Fibroblast of skin of abdomen (primary cell): ENCODE results near the gene PSENEN.
"Not testable (repeated sequence)": the region's sequence is repeated elsewhere in the genome, so short reads cannot be mapped to it uniquely, and the experiment has no call there.

ENCODE experiments used
- DNase-seq: peaks from one replicate; pipeline ENCODE4 v3.0.0-alpha.2; 2013

The PSENEN gene

GRCh38 chr19:35718345-35719041, 27.0 kb upstream of the PSENEN start:
- no peak for DNase-seq

- DNase-seq, result no peak
Measured at GRCh38 chr19:35719402-35720162, 25.9 kb upstream of the PSENEN start.

- DNase-seq, result no peak
Measured at GRCh38 chr19:35720163-35720524, 25.3 kb upstream of the PSENEN start.

- no peak for DNase-seq
Measured at GRCh38 chr19:35720648-35721047, 24.8 kb upstream of the PSENEN start.

GRCh38 chr19:35721374-35721773, 24.1 kb upstream of the PSENEN start:
- no peak for DNase-seq

- no peak for DNase-seq
Measured at GRCh38 chr19:35722461-35722860, 23.0 kb upstream of the PSENEN start.

GRCh38 chr19:35722897-35723296, 22.6 kb upstream of the PSENEN start:
- DNase-seq, result no peak

GRCh38 chr19:35723671-35724070, 21.8 kb upstream of the PSENEN start:
- no peak for DNase-seq

GRCh38 chr19:35724132-35724531, 21.3 kb upstream of the PSENEN start:
- not testable (repeated sequence) for DNase-seq

- no peak for DNase-seq
Measured at GRCh38 chr19:35724560-35724959, 20.9 kb upstream of the PSENEN start.

- DNase-seq, result no peak
Measured at GRCh38 chr19:35725216-35725861, 20.1 kb upstream of the PSENEN start.

- DNase-seq, result no peak
Measured at GRCh38 chr19:35727053-35727955, 18.1 kb upstream of the PSENEN start.

- DNase-seq, result no peak
Measured at GRCh38 chr19:35727956-35728706, 17.3 kb upstream of the PSENEN start.

GRCh38 chr19:35729021-35729420, 16.4 kb upstream of the PSENEN start:
- DNase-seq, result no peak

GRCh38 chr19:35729763-35730162, 15.7 kb upstream of the PSENEN start:
- no peak for DNase-seq

GRCh38 chr19:35730326-35730725, 15.1 kb upstream of the PSENEN start:
- no peak for DNase-seq

- no peak for DNase-seq
Measured at GRCh38 chr19:35731353-35731752, 14.1 kb upstream of the PSENEN start.

- DNase-seq, result no peak
Measured at GRCh38 chr19:35731779-35732405, 13.6 kb upstream of the PSENEN start.

- no peak for DNase-seq
Measured at GRCh38 chr19:35732540-35733179, 12.8 kb upstream of the PSENEN start.

- DNase-seq, result no peak
Measured at GRCh38 chr19:35733180-35734125, 12.0 kb upstream of the PSENEN start.
